OCI-LY3 (cell line): ENCODE results near the gene RNF38.

Source experiments
- CTCF ChIP-seq: fragments of 200-600, 300-600 bp; sonication (generic); IDR thresholded peaks from 2 replicates; pipeline ENCODE4 v1.5.1; 2014; ENCODE audit warnings: antibody characterized with exemption, low read length, low read depth
- EZH2phosphoT487 ChIP-seq: fragments of 200-600 bp; shearing (Covaris generic); IDR thresholded peaks from 2 replicates; pipeline ENCODE4 v1.6.1; 2018; ENCODE audit warnings: antibody characterized with exemption, mixed run types, low read depth

GRCh38 chr9:36444203-36444602, 44.1 kb upstream of the RNF38 start:
- no peak for TF ChIP-seq CTCF
- no peak for TF ChIP-seq EZH2phosphoT487
